ENCODE measurements around the gene TRIM45. TPM values are rescaled to one million over a fixed set of nuclear protein-coding genes. Genes with fewer than 3 reads are reported as not detected.
"Not testable (repeated sequence)": the region's sequence is repeated elsewhere in the genome, so short reads cannot be mapped to it uniquely, and the experiment has no call there.

Gene TRIM45
- total RNA-seq, 1 donor from 2014 or later = 7.0 TPM

DNA sequence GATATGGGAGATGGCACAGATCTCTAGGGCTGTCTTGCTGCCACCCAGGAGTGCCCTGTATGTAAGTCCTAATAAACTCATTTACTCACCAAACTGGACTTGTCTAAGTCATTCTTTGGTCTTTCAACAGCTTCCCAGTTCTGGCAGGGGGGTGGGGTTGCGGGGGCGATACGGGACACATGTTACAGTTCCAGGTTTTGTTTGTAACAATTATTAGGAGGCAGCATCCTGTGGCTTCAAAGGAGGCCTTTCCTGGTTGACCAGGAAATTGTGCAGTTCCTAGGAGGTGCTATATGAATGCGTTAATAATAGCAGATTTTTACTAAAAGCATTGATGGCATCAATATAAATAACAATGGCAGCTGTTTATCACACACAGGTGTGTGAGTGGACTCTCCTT is 42.7 kb upstream of the TRIM45 start:
- no peaks in the 10 kb centered on the region for H3K9me3 Mint-ChIP-seq (ENCODE audit: unreplicated experiment)
- TF ChIP-seq, protein P1, sequence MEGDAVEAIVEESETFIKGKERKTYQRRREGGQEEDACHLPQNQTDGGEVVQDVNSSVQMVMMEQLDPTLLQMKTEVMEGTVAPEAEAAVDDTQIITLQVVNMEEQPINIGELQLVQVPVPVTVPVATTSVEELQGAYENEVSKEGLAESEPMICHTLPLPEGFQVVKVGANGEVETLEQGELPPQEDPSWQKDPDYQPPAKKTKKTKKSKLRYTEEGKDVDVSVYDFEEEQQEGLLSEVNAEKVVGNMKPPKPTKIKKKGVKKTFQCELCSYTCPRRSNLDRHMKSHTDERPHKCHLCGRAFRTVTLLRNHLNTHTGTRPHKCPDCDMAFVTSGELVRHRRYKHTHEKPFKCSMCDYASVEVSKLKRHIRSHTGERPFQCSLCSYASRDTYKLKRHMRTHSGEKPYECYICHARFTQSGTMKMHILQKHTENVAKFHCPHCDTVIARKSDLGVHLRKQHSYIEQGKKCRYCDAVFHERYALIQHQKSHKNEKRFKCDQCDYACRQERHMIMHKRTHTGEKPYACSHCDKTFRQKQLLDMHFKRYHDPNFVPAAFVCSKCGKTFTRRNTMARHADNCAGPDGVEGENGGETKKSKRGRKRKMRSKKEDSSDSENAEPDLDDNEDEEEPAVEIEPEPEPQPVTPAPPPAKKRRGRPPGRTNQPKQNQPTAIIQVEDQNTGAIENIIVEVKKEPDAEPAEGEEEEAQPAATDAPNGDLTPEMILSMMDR (IDR thresholded peaks at IDR 0.05; ENCODE audit: unreplicated experiment) = no peak

DNA sequence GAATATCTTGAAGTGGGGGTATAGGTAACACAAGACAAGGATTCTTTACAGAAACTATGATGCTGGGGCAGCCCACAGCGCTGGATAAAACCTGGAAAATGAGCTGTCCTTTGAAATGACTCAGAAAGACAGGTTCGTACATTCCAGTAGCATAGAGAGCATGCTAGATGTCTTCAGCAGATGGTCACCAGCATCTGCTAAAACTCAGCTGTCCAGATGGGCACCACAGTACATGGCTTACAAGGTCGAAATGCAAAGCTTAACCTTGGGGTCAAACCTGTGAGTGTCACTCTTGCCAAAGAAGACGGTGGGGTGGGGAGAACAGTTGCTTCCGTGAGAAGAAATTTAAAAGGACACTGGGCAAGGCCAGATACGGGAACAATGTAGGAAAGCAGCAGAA is 41.3 kb upstream of the TRIM45 start:
- no peak overlapping the region for H3K4me3 Mint-ChIP-seq (ENCODE audit: unreplicated experiment)
- no peak overlapping the region for H3K27ac Mint-ChIP-seq (ENCODE audit: unreplicated experiment)
- TF ChIP-seq, protein P1 (IDR thresholded peaks at IDR 0.05; ENCODE audit: unreplicated experiment) = no peak
- no peak for DNase-seq (ENCODE audit: low spot score)
- peaks cover 16% of the 10 kb centered on the region for H3K4me1 Mint-ChIP-seq (ENCODE audit: unreplicated experiment)
- H3K36me3 Mint-ChIP-seq (ENCODE audit: low read depth, unreplicated experiment) = no peaks in the 10 kb centered on the region
- H3K9me3 Mint-ChIP-seq (ENCODE audit: unreplicated experiment) = no peaks in the 10 kb centered on the region
- peaks cover 1% of the 10 kb centered on the region for H3K27me3 Mint-ChIP-seq (ENCODE audit: unreplicated experiment)

More for the DNA sequence above, 42.7 kb upstream of the TRIM45 start:
- Mint-ChIP-seq H3K27me3 (ENCODE audit: unreplicated experiment) (no peaks in the 10 kb centered on the region), H3K27ac (ENCODE audit: unreplicated experiment) (peak overlapping the region; percentile 51), H3K4me3 (ENCODE audit: unreplicated experiment) (no peak overlapping the region), H3K4me1 (ENCODE audit: unreplicated experiment) (peaks cover 16% of the 10 kb centered on the region), H3K36me3 (ENCODE audit: low read depth, unreplicated experiment) (no peaks in the 10 kb centered on the region)
- DNase-seq (ENCODE audit: low spot score) = peak; percentile 8

DNA sequence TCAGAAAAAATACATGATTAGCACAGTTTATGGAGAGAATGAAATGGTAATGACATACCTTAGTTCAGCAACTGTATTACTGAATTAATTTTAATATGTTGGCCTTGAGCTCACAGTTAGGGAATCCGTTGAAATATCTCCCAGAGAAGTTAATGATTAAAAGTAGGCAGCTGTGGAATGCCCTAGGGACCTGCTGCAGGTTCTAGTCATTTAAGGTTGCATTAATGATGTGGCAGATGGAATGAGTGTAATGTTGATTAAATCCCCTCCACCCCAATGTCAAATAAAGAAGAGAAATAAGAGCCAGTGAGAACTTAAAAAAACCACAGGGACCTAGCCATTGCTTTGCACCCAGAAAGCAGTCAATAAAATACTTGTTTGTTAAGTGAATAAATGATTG is 40.3 kb upstream of the TRIM45 start:
- H3K27ac Mint-ChIP-seq (ENCODE audit: unreplicated experiment) = no peak overlapping the region
- peaks cover 16% of the 10 kb centered on the region for H3K4me1 Mint-ChIP-seq (ENCODE audit: unreplicated experiment)
- TF ChIP-seq, protein P1 (IDR thresholded peaks at IDR 0.05; ENCODE audit: unreplicated experiment) = no peak
- H3K9me3 Mint-ChIP-seq (ENCODE audit: unreplicated experiment) = no peaks in the 10 kb centered on the region
- no peak overlapping the region for H3K4me3 Mint-ChIP-seq (ENCODE audit: unreplicated experiment)
- no peak for DNase-seq (ENCODE audit: low spot score)
- H3K36me3 Mint-ChIP-seq (ENCODE audit: low read depth, unreplicated experiment) = no peaks in the 10 kb centered on the region
- peaks cover 1% of the 10 kb centered on the region for H3K27me3 Mint-ChIP-seq (ENCODE audit: unreplicated experiment)

DNA sequence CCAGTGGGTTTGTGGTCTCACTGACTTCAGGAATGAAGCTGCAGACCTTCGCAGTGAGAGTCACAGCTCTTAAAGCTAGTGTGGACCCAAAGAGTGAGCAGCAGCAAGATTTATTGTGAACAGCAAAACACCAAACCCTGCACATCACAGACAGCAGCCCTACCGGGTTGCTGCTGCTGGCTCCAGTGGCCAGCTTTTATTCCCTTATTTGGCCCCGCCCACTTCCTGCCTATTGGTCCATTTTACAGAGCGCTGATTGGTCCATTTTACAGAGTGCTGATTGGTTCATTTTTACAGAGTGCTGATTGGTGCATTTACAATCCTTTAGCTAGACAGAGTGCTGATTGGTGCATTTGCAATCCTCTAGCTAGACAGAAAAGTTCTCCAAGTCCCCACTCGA is 29.8 kb upstream of the TRIM45 start:
- not testable (repeated sequence) for H3K4me3 Mint-ChIP-seq (ENCODE audit: unreplicated experiment); H3K36me3 Mint-ChIP-seq (ENCODE audit: low read depth, unreplicated experiment); H3K4me1 Mint-ChIP-seq (ENCODE audit: unreplicated experiment); H3K27ac Mint-ChIP-seq (ENCODE audit: unreplicated experiment); H3K9me3 Mint-ChIP-seq (ENCODE audit: unreplicated experiment); H3K27me3 Mint-ChIP-seq (ENCODE audit: unreplicated experiment); DNase-seq (ENCODE audit: low spot score)

DNA sequence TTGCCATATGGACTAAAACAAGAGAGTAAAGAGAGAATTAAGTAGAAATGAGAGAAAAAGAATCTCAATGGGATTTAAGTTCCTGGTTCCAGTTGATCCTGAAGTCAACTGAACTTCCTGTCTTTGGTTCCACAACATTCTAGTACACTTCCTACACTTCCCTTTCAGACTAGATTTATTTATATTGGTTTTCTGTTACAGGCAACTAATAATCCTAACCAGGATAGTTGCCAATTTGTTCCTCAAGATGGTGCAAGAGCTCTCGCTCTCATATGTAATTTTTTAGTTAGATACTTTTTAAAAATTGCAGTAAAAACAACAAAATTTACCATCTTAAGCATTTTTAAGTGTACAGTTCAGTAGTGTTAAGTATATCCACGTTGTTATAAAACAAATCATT is 28.8 kb upstream of the TRIM45 start:
- Mint-ChIP-seq H3K4me1 (ENCODE audit: unreplicated experiment) (peaks cover 7% of the 10 kb centered on the region), H3K4me3 (ENCODE audit: unreplicated experiment) (no peak overlapping the region), H3K36me3 (ENCODE audit: low read depth, unreplicated experiment) (no peaks in the 10 kb centered on the region), H3K27me3 (ENCODE audit: unreplicated experiment) (peaks cover 6% of the 10 kb centered on the region), H3K9me3 (ENCODE audit: unreplicated experiment) (no peaks in the 10 kb centered on the region), H3K27ac (ENCODE audit: unreplicated experiment) (no peak overlapping the region)
- TF ChIP-seq, protein P1 (IDR thresholded peaks at IDR 0.05; ENCODE audit: unreplicated experiment) = no peak
- no peak for DNase-seq (ENCODE audit: low spot score)

Measured in endothelial cell (in vitro differentiated cells).